NCI-H446 (cell line): ENCODE data around the gene RTN4.

Experiments used
- DNase-seq, 2 experiments: peaks; one replicate each; lab custom pipeline; 2025; lab: John Stamatoyannopoulos, UW

The RTN4 gene

DNA sequence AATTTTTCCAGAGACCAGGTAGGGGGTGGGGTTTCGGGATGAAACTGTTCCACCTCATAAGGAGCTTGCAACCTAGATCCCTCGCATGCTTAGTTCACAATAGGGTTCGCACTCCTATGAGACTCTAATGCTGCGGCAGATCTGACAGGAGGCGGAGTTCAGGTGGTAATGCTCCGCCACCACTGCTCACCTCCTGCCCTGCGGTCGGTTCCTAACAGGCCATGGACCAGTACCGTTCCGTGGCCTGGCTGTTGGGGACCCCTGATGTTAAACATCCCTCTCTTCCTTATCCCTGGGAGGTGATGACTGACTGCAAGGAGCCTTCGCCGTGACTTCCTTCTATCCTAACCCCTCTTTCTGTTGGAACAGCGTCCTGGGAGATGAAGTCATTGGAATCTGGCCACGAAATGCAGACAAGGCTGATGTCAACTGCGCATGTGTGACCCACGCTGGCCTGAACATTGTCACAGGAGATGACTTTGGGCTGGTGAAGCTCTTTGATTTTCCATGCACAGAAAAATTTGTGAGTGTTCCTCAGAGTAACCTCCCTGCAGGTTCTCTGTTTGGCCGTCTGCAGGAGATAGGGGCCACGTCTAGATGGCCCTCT lies 82.4 kb downstream of the RTN4 start:
- DNase-seq, result no peak

- no peak for DNase-seq
These were observed 83.0 kb downstream of the RTN4 start for GRCh38 chr2:54967269-54967668.

DNA sequence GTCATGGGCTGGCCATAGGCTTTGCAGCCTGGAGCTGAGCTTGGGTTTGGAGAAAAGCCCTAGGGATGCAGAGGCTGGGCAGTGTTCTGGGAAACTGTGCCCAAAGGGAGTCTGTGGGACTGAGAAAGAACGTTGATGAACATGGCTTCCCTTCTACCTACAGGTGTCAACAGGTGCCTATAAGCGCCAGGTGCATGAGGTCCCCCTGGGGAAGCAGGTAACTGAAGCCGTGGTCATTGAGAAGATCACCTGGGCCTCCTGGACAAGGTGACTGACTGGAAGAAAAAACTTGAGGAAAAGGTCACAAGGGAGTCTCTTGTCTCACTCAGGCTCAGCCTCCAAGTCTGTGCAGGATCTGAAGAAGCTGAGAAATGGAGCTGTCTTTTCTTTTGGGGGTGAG lies 83.4 kb downstream of the RTN4 start:
- no peak for DNase-seq

DNA sequence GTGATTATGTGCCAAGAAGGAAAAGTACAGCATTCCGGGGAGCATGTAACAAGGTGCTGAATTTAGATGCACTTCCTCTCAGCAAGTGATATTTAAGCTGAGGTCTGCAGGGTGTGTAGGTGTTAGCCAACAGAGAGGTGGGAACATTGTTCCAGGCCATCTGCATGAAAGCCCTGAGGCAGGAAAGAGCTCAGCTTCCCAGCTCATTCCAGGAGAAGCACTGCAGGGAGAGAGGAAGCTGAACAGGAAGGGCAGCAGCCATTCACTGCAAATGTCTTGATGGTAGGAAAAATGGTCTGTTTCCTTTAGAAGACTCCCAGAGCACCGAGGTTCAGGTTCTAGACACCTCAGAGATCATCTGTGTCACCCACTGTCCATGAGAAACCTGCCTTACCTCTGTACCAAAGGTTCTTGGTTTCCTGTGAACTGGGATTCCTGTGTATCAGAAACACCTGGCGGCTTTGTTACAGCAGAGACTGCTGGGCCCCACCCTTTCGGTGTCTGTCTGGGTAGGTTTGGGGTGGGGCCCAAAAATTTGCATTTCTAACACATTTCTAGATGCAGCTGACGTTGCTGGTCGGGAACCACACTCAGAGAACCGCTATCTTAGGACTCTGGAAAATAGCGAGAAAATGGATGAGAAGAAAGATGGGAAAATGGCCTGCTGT lies 84.0 kb downstream of the RTN4 start:
- DNase-seq, result no peak

DNA sequence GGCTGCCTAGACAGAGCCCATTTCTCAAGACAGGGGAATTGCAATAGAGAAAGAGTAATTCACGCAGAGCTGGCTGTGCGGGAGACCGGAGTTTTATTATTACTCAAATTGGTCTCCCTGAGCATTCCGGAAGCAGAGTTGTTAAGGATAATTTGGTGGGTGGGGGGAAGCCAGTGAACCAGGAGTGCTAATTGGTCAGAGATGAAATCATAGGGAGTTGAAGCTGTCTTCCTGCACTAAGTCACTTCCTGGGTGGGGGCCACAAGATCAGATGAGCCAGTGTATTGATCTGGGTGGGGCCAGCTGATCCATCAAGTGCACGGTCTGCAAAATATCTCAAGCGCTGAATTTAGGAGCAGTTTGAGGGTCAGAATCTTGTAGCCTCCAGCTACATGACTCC lies 84.8 kb downstream of the RTN4 start:
- DNase-seq, result no peak

GRCh38 chr2:54964816-54965215 lies 85.4 kb downstream of the RTN4 start:
- DNase-seq, result no peak

GRCh38 chr2:54964271-54964670 lies 86.0 kb downstream of the RTN4 start:
- no peak for DNase-seq

- DNase-seq, result no peak
These were observed 86.8 kb downstream of the RTN4 start for GRCh38 chr2:54963476-54963875.

GRCh38 chr2:54962935-54963440 lies 87.3 kb downstream of the RTN4 start:
- DNase-seq, result no peak

- DNase-seq, result no peak
These were observed 87.7 kb downstream of the RTN4 start for GRCh38 chr2:54962511-54962910.

DNA sequence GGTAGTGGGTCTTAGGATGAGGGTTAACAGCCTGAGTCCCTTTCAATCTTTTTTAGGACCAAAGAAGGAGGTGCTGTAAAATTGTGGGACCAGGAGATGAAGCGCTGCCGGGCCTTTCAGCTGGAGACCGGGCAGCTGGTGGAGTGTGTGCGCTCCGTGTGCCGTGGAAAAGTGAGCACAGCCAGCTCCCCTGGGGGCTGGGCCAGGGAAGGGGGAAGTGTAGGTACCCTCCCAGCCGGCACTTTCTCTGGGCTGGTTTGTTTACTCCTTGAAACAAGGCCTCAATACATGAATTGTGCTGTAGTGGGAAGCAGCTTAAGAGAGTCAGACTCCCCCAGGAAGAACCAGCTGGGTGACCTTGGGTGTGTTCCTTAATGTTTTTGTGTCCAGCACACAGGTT lies 90.1 kb downstream of the RTN4 start:
- no peak for DNase-seq

DNA sequence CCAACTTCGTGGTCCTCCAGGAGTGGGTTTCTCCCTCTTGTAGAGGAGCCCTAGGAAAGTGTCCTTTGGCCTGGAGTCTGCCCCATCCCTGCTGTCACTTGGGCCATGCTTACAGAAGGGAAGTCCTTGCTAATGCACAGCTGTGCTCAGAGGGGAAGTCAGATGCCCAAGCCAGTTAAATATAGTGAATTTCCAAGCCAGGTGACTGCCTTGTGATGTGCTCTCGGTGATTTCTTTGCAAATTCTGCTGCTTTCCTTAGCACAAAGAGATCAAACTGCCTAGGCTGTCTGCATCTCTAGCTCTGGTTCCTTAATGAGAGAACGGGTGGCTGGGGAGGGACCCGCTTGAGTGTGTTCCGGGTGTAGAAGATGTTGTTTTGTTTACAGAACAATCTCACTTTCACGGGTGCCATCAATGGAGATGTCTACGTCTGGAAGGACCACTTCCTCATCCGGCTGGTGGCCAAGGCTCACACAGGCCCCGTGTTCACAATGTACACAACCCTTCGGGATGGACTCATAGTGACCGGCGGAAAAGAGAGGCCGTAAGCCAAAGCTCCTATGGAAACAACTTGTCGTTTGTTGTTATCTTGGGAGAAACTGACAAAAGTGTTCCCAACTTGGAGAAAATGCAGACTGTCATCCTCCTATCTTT lies 91.4 kb downstream of the RTN4 start:
- no peak for DNase-seq

- no peak for DNase-seq
These were observed 92.8 kb downstream of the RTN4 start for GRCh38 chr2:54957321-54957999.

GRCh38 chr2:54956111-54956627 lies 94.1 kb downstream of the RTN4 start:
- no peak for DNase-seq

DNA sequence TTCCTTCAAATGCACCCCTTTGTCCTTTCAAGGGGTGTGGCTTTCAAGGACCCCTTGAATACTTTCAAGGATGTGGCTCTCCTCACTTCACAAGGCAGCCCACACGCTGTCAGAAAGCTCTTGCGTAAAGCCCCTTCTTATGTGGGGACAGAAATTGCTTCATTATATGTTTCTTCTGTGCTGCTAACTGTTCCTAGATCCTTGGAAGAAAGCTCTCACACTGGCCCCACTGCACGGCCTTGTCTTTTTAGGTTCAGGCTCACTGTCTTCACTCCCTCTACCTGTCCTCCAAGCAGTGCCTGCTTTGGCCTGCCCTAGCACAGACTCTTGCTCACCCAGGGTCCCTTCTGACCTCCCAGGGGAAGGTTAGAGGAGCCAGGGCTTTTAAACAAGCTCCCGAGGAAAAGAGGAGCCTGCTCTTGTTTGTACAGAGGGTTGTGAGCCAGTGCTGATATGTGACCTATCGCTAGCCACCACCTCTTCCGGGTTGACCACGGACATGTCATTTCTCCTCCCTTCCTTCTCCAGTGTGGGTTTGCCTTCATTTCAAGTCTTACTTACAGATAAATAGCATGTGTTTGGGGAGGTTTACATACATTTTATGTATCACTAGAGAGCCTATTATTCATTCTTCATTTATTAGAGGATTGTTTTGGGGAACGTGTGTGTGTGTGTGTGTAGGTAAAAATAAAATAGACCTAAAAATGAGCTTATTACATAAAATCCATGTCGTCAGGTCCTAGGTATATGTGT lies 94.7 kb downstream of the RTN4 start:
- no peak for DNase-seq

- DNase-seq, result no peak
These were observed 95.4 kb downstream of the RTN4 start for GRCh38 chr2:54954705-54955357.

DNA sequence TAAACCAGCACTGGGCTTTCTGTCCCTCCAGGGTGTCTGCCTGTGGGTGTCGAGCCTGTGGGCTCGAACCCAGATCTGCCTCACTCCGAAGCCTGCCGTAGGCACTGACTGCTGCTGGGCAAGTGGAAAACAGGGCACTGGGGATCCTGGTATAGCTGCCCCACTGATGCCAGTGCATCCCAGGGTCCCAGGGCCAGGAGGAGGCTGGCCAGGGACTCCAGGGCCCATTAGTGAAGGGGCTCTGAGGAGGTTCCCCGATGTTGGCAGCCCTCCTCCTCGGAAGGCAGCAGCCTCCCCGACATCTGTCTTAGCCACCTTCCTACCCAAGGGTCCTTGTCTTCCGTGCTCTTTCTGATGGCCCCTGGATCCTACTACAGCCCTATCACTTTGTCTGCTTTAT lies 96.1 kb downstream of the RTN4 start:
- no peak for DNase-seq

GRCh38 chr2:54952978-54953456 lies 97.2 kb downstream of the RTN4 start:
- DNase-seq, result no peak

- no peak for DNase-seq
These were observed 97.8 kb downstream of the RTN4 start for GRCh38 chr2:54952425-54952824.

GRCh38 chr2:54950811-54951210 lies 99.4 kb downstream of the RTN4 start:
- DNase-seq, result no peak

- no peak for DNase-seq
These were observed 100.8 kb downstream of the RTN4 start for GRCh38 chr2:54949431-54949830.
